ENCODE data around the gene VWCE. TPM values are rescaled to one million over a fixed set of nuclear protein-coding genes. Genes with fewer than 3 reads are reported as not detected.

VWCE gene
- total and polyA plus RNA-seq, 2 donors, result 2.4 to 11.5 TPM

- no peak for DNase-seq (ENCODE audit: low read depth in 6 of 9, low spot score in 9 of 9)
- peaks cover 0 to 5% of the 10 kb centered on the region in 2 donors for H3K36me3 ChIP-seq (ENCODE audit: control insufficient read depth in 2 of 2, insufficient read depth in 2 of 2, low read length in 1 of 2)
Observed at GRCh38 chr11:61337706-61338470, 42.8 kb upstream of the VWCE start.

GRCh38 chr11:61336171-61336935 lies 41.2 kb upstream of the VWCE start:
- H3K27ac ChIP-seq (ENCODE audit: low read depth in 1 of 2, low read length in 1 of 2), result peak overlapping the region; percentile 92
- H3K36me3 ChIP-seq (ENCODE audit: control insufficient read depth in 2 of 2, insufficient read depth in 2 of 2, low read length in 1 of 2), result peaks cover 0 to 3% of the 10 kb centered on the region in 2 donors
- DNase-seq (ENCODE audit: low read depth in 6 of 9, low spot score in 9 of 9), result peak; percentile 76 to 95 (median 87)
- H3K4me3 ChIP-seq (ENCODE audit: low read length in 2 of 2), result no peak overlapping the region
- 37% methylated on average over 8 of the region's 8 CpGs for WGBS
- H3K27me3 ChIP-seq (ENCODE audit: control insufficient read depth in 2 of 2, insufficient read depth in 1 of 2, low read length in 1 of 2), result no peaks in the 10 kb centered on the region
- H3K4me1 ChIP-seq (ENCODE audit: control insufficient read depth in 2 of 2, insufficient read depth in 2 of 2, low read length in 2 of 2), result peaks cover 11 to 38% of the 10 kb centered on the region in 2 donors
- H3K9me3 ChIP-seq (ENCODE audit: control insufficient read depth in 2 of 2, insufficient read depth in 1 of 2, low read length in 1 of 2), result no peaks in the 10 kb centered on the region

More at GRCh38 chr11:61337706-61338470, 42.8 kb upstream of the VWCE start:
- Histone ChIP-seq H3K27me3 (ENCODE audit: control insufficient read depth in 2 of 2, insufficient read depth in 1 of 2, low read length in 1 of 2) (no peaks in the 10 kb centered on the region), H3K4me1 (ENCODE audit: control insufficient read depth in 2 of 2, insufficient read depth in 2 of 2, low read length in 2 of 2) (peaks cover 3 to 27% of the 10 kb centered on the region in 2 donors), H3K9me3 (ENCODE audit: control insufficient read depth in 2 of 2, insufficient read depth in 1 of 2, low read length in 1 of 2) (no peaks in the 10 kb centered on the region), H3K4me3 (ENCODE audit: low read length in 2 of 2) (no peak overlapping the region), H3K27ac (ENCODE audit: low read depth in 1 of 2, low read length in 1 of 2) (no peak overlapping the region)
- 96% methylated on average over 15 of the region's 15 CpGs for WGBS

GRCh38 chr11:61335355-61335710 lies 40.2 kb upstream of the VWCE start:
- H3K36me3 ChIP-seq (ENCODE audit: control insufficient read depth in 2 of 2, insufficient read depth in 2 of 2, low read length in 1 of 2), result peaks cover 0 to 9% of the 10 kb centered on the region in 2 donors
- H3K27me3 ChIP-seq (ENCODE audit: control insufficient read depth in 2 of 2, insufficient read depth in 1 of 2, low read length in 1 of 2), result no peaks in the 10 kb centered on the region
- H3K4me3 ChIP-seq (ENCODE audit: low read length in 2 of 2), result no peak overlapping the region
- 97% methylated on average over 1 of the region's 1 CpG for WGBS
- DNase-seq (ENCODE audit: low read depth in 6 of 9, low spot score in 9 of 9), result no peak
- H3K27ac ChIP-seq (ENCODE audit: low read depth in 1 of 2, low read length in 1 of 2), result no peak overlapping the region
- H3K4me1 ChIP-seq (ENCODE audit: control insufficient read depth in 2 of 2, insufficient read depth in 2 of 2, low read length in 2 of 2), result peaks cover 13 to 41% of the 10 kb centered on the region in 2 donors
- no peaks in the 10 kb centered on the region for H3K9me3 ChIP-seq (ENCODE audit: control insufficient read depth in 2 of 2, insufficient read depth in 1 of 2, low read length in 1 of 2)

- Histone ChIP-seq H3K9me3 (ENCODE audit: control insufficient read depth in 2 of 2, insufficient read depth in 1 of 2, low read length in 1 of 2) (no peaks in the 10 kb centered on the region), H3K27me3 (ENCODE audit: control insufficient read depth in 2 of 2, insufficient read depth in 1 of 2, low read length in 1 of 2) (no peaks in the 10 kb centered on the region), H3K27ac (ENCODE audit: low read depth in 1 of 2, low read length in 1 of 2) (peak overlapping the region in 1 of 2 donors; percentile 97), H3K36me3 (ENCODE audit: control insufficient read depth in 2 of 2, insufficient read depth in 2 of 2, low read length in 1 of 2) (peaks cover 2 to 15% of the 10 kb centered on the region in 2 donors), H3K4me1 (ENCODE audit: control insufficient read depth in 2 of 2, insufficient read depth in 2 of 2, low read length in 2 of 2) (peaks cover 13 to 41% of the 10 kb centered on the region in 2 donors), H3K4me3 (ENCODE audit: low read length in 2 of 2) (no peak overlapping the region)
- 97% methylated on average over 16 of the region's 16 CpGs for WGBS
- no peak for DNase-seq (ENCODE audit: low read depth in 6 of 9, low spot score in 9 of 9)
Observed at GRCh38 chr11:61334434-61335354, 39.6 kb upstream of the VWCE start.

GRCh38 chr11:61333550-61334433 lies 38.7 kb upstream of the VWCE start:
- DNase-seq (ENCODE audit: low read depth in 6 of 9, low spot score in 9 of 9), result peak in 3 of 9 donors; percentile 15 to 31 (median 23)
- Histone ChIP-seq H3K4me3 (ENCODE audit: low read length in 2 of 2) (peak overlapping the region; percentile 80 to 84), H3K27ac (ENCODE audit: low read depth in 1 of 2, low read length in 1 of 2) (peak overlapping the region; percentile 96 to 97), H3K9me3 (ENCODE audit: control insufficient read depth in 2 of 2, insufficient read depth in 1 of 2, low read length in 1 of 2) (no peaks in the 10 kb centered on the region), H3K36me3 (ENCODE audit: control insufficient read depth in 2 of 2, insufficient read depth in 2 of 2, low read length in 1 of 2) (peaks cover 10 to 24% of the 10 kb centered on the region in 2 donors), H3K4me1 (ENCODE audit: control insufficient read depth in 2 of 2, insufficient read depth in 2 of 2, low read length in 2 of 2) (peaks cover 13 to 41% of the 10 kb centered on the region in 2 donors), H3K27me3 (ENCODE audit: control insufficient read depth in 2 of 2, insufficient read depth in 1 of 2, low read length in 1 of 2) (no peaks in the 10 kb centered on the region)
- WGBS, result 26% methylated on average over 19 of the region's 19 CpGs

GRCh38 chr11:61332797-61333549 lies 37.9 kb upstream of the VWCE start, which contains the start of the genes DDB1 and TKFC:
Gene DDB1, minus strand, starts transcription at chr11:61333105. Its CDS starts 137 bp downstream, at chr11:61332968.
Gene TKFC, plus strand, starts transcription at chr11:61333228. Its CDS starts 1,501 bp downstream, at chr11:61334729.
- H3K4me3 ChIP-seq (ENCODE audit: low read length in 2 of 2), result peak within 1 kb of the TSS; percentile 80 to 84
- no peaks in the 10 kb centered on the region for H3K27me3 ChIP-seq (ENCODE audit: control insufficient read depth in 2 of 2, insufficient read depth in 1 of 2, low read length in 1 of 2)
- peak; percentile 79 to 98 (median 97) for DNase-seq (ENCODE audit: low read depth in 6 of 9, low spot score in 9 of 9)
- peaks cover 17 to 32% of the 10 kb centered on the region in 2 donors for H3K36me3 ChIP-seq (ENCODE audit: control insufficient read depth in 2 of 2, insufficient read depth in 2 of 2, low read length in 1 of 2)
- H3K4me1 ChIP-seq (ENCODE audit: control insufficient read depth in 2 of 2, insufficient read depth in 2 of 2, low read length in 2 of 2), result peaks cover 13 to 41% of the 10 kb centered on the region in 2 donors
- under 1% methylated on average over 80 of the region's 81 CpGs for WGBS
- no peaks in the 10 kb centered on the region for H3K9me3 ChIP-seq (ENCODE audit: control insufficient read depth in 2 of 2, insufficient read depth in 1 of 2, low read length in 1 of 2)
- H3K27ac ChIP-seq (ENCODE audit: low read depth in 1 of 2, low read length in 1 of 2), result peak within 1 kb of the TSS; percentile 96 to 97

GRCh38 chr11:61332281-61332796 lies 37.2 kb upstream of the VWCE start:
- peak overlapping the region; percentile 80 to 84 for H3K4me3 ChIP-seq (ENCODE audit: low read length in 2 of 2)
- 1% methylated on average over 24 of the region's 24 CpGs for WGBS
- no peaks in the 10 kb centered on the region for H3K27me3 ChIP-seq (ENCODE audit: control insufficient read depth in 2 of 2, insufficient read depth in 1 of 2, low read length in 1 of 2)
- peaks cover 23 to 39% of the 10 kb centered on the region in 2 donors for H3K36me3 ChIP-seq (ENCODE audit: control insufficient read depth in 2 of 2, insufficient read depth in 2 of 2, low read length in 1 of 2)
- H3K27ac ChIP-seq (ENCODE audit: low read depth in 1 of 2, low read length in 1 of 2), result peak overlapping the region; percentile 79 to 95
- H3K9me3 ChIP-seq (ENCODE audit: control insufficient read depth in 2 of 2, insufficient read depth in 1 of 2, low read length in 1 of 2), result no peaks in the 10 kb centered on the region
- peaks cover 13 to 41% of the 10 kb centered on the region in 2 donors for H3K4me1 ChIP-seq (ENCODE audit: control insufficient read depth in 2 of 2, insufficient read depth in 2 of 2, low read length in 2 of 2)
- peak in 1 of 9 donors; percentile 19 for DNase-seq (ENCODE audit: low read depth in 6 of 9, low spot score in 9 of 9)

Data from thymus (tissue), 11 donors.